ENCODE results near the gene WWOX. TPM values are rescaled to one million over a fixed set of nuclear protein-coding genes. Genes with fewer than 3 reads are reported as not detected.

Gene WWOX
- total and polyA plus RNA-seq, 2 of the 13 experiments (the other 11 are each of a cell fraction or from before 2014, with no cell fraction given) = 9.1 to 37.4 TPM

DNA sequence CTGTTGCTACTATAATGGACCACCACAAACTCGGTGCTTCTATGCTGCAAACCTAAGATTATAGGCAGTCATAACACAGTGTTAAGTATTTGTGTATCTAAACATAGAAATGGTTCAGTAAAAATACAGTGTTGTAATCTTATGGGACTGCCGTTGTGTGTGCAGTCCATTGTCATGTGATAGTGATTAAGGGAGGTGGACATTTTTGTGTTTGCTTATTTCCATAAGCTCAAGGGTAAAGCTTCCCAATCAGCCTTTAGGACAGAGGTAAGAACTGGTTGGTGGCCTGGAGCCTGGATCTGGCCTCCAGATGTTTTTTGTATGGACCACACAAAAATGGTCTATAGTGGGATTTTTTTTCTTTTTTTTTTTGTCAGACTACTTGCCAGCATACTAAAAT lies 29.9 kb downstream of the WWOX start (continued):
- TF ChIP-seq BRD4 (CRISPR knock-in tag; IDR thresholded peaks at IDR 0.05) (no peak), PPARG (CRISPR knock-in tag; conservative IDR thresholded peaks at IDR 0.05) (peak; percentile 44; the same call in 1 of the 2 replicates), ZBTB7A (CRISPR knock-in tag; IDR thresholded peaks at IDR 0.05) (no peak), ERF (CRISPR knock-in tag; IDR thresholded peaks at IDR 0.05) (peak; percentile 26; the same call in 1 of the 2 replicates), PRPF4 (IDR thresholded peaks at IDR 0.05; ENCODE audit: low read depth, low read length, poor library complexity, severe bottlenecking) (no peak), RERE (CRISPR knock-in tag; IDR thresholded peaks at IDR 0.05; ENCODE audit: low read depth) (no peak), NCOA2 (CRISPR knock-in tag; IDR thresholded peaks at IDR 0.05) (peak; percentile 66), ZNF704 (CRISPR knock-in tag; IDR thresholded peaks at IDR 0.05; ENCODE audit: borderline replicate concordance) (no peak), ZNF567 (CRISPR knock-in tag; IDR thresholded peaks at IDR 0.05; ENCODE audit: borderline replicate concordance) (no peak), MIXL1 (CRISPR knock-in tag; IDR thresholded peaks at IDR 0.05) (peak; percentile 72; the same call in 1 of the 2 replicates), SIN3A (IDR thresholded peaks at IDR 0.05; ENCODE audit: borderline replicate concordance, low read depth, low read length) (no peak)
- TF ChIP-seq, protein P1, sequence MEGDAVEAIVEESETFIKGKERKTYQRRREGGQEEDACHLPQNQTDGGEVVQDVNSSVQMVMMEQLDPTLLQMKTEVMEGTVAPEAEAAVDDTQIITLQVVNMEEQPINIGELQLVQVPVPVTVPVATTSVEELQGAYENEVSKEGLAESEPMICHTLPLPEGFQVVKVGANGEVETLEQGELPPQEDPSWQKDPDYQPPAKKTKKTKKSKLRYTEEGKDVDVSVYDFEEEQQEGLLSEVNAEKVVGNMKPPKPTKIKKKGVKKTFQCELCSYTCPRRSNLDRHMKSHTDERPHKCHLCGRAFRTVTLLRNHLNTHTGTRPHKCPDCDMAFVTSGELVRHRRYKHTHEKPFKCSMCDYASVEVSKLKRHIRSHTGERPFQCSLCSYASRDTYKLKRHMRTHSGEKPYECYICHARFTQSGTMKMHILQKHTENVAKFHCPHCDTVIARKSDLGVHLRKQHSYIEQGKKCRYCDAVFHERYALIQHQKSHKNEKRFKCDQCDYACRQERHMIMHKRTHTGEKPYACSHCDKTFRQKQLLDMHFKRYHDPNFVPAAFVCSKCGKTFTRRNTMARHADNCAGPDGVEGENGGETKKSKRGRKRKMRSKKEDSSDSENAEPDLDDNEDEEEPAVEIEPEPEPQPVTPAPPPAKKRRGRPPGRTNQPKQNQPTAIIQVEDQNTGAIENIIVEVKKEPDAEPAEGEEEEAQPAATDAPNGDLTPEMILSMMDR (CRISPR knock-in tag; IDR thresholded peaks at IDR 0.05) = no peak
- TF ChIP-seq, protein P2, sequence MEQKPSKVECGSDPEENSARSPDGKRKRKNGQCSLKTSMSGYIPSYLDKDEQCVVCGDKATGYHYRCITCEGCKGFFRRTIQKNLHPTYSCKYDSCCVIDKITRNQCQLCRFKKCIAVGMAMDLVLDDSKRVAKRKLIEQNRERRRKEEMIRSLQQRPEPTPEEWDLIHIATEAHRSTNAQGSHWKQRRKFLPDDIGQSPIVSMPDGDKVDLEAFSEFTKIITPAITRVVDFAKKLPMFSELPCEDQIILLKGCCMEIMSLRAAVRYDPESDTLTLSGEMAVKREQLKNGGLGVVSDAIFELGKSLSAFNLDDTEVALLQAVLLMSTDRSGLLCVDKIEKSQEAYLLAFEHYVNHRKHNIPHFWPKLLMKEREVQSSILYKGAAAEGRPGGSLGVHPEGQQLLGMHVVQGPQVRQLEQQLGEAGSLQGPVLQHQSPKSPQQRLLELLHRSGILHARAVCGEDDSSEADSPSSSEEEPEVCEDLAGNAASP (CRISPR knock-in tag; IDR thresholded peaks at IDR 0.05; ENCODE audit: borderline replicate concordance) = no peak
- TF ChIP-seq, protein P3, sequence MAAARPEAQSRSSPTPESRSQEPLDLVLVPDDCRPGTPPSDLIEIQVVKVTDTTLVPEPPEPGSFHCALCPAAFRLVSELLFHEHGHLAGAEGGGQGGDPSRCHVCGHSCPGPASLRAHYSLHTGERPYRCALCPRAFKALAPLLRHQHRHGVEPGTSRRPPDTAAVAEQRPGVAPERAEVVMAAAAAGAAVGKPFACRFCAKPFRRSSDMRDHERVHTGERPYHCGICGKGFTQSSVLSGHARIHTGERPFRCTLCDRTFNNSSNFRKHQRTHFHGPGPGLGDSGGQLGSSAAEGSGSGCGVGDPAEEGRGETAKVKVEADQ (CRISPR knock-in tag; IDR thresholded peaks at IDR 0.05; ENCODE audit: borderline replicate concordance) = no peak
- TF ChIP-seq, protein P4, sequence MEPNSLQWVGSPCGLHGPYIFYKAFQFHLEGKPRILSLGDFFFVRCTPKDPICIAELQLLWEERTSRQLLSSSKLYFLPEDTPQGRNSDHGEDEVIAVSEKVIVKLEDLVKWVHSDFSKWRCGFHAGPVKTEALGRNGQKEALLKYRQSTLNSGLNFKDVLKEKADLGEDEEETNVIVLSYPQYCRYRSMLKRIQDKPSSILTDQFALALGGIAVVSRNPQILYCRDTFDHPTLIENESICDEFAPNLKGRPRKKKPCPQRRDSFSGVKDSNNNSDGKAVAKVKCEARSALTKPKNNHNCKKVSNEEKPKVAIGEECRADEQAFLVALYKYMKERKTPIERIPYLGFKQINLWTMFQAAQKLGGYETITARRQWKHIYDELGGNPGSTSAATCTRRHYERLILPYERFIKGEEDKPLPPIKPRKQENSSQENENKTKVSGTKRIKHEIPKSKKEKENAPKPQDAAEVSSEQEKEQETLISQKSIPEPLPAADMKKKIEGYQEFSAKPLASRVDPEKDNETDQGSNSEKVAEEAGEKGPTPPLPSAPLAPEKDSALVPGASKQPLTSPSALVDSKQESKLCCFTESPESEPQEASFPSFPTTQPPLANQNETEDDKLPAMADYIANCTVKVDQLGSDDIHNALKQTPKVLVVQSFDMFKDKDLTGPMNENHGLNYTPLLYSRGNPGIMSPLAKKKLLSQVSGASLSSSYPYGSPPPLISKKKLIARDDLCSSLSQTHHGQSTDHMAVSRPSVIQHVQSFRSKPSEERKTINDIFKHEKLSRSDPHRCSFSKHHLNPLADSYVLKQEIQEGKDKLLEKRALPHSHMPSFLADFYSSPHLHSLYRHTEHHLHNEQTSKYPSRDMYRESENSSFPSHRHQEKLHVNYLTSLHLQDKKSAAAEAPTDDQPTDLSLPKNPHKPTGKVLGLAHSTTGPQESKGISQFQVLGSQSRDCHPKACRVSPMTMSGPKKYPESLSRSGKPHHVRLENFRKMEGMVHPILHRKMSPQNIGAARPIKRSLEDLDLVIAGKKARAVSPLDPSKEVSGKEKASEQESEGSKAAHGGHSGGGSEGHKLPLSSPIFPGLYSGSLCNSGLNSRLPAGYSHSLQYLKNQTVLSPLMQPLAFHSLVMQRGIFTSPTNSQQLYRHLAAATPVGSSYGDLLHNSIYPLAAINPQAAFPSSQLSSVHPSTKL (CRISPR knock-in tag; IDR thresholded peaks at IDR 0.05) = peak; percentile 79
